Nephron progenitor cell (in vitro differentiated cells): ENCODE results near the gene BOC.
A peak's percentile ranks its signal among the peaks of the same experiment; 100 is the strongest.

ENCODE experiments used
- DNase-seq: peaks from one replicate; pipeline ENCODE4 v3.0.0; 2021
- H3K27ac Mint-ChIP-seq: 2 replicates; pipeline ENCODE4 v1.8.0; 2021; ENCODE audit warnings: mild to moderate bottlenecking, moderate library complexity, mixed read lengths
- H3K27me3 Mint-ChIP-seq: 2 replicates; pipeline ENCODE4 v1.8.0; 2021; ENCODE audit warnings: mild to moderate bottlenecking, low read depth, mixed read lengths; ENCODE audit not compliant: poor library complexity
- H3K36me3 Mint-ChIP-seq: 2 replicates; pipeline ENCODE4 v1.8.0; 2021; ENCODE audit warnings: low read depth, mixed read lengths
- H3K4me1 Mint-ChIP-seq: 2 replicates; pipeline ENCODE4 v1.8.0; 2021; ENCODE audit warnings: mixed read lengths
- H3K4me3 Mint-ChIP-seq: 2 replicates; pipeline ENCODE4 v1.8.0; 2021; ENCODE audit warnings: mild to moderate bottlenecking, moderate library complexity, mixed read lengths
- H3K9me3 Mint-ChIP-seq: 2 replicates; pipeline ENCODE4 v1.8.0; 2021; ENCODE audit warnings: mild to moderate bottlenecking, moderate library complexity, mixed read lengths
- TF ChIP-seq, protein P1 (sequence below): fragments of 200-600 bp; sonication (generic); IDR thresholded peaks from 2 replicates; pipeline ENCODE4 v1.5.0; 2021; ENCODE audit warnings: antibody characterized with exemption

Gene BOC

DNA sequence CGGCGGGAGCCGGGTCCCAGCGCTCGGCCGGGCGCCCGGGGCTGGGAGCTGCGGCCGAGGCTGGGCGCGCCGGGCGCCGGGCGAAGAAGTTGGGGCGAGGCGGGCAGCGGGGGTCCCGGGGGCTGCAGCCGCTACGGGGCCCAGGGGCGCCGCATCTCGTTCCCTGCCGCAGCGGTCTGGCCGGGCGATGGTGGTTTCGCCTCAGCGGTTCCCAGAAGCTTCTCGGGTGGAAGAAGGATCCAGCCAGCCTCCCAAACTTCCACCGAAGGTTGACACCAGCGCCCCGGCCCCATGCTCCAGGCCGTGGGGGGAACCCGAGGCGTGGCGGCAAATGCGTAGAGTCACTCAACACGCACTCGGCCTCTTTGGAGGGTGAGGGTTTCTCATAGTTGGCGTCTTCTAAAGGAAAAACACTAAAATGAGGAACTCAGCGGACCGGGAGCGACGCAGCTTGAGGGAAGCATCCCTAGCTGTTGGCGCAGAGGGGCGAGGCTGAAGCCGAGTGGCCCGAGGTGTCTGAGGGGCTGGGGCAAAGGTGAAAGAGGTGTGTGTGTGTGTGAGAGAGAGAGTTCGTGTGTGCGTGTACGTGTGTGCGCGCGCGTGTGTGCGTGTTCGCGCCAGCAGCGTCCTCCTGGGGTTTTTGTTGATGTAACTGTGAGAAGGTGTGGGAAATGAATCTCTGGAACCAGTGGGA lies 940 bp downstream of the BOC start:
- Mint-ChIP-seq H3K27ac (peak overlapping the region; percentile 99), H3K36me3 (peaks cover 57% of the 10 kb centered on the region), H3K27me3 (no peaks in the 10 kb centered on the region), H3K4me1 (peaks cover 85% of the 10 kb centered on the region), H3K9me3 (no peaks in the 10 kb centered on the region), H3K4me3 (peak overlapping the region; percentile 98)
- TF ChIP-seq, protein P1, sequence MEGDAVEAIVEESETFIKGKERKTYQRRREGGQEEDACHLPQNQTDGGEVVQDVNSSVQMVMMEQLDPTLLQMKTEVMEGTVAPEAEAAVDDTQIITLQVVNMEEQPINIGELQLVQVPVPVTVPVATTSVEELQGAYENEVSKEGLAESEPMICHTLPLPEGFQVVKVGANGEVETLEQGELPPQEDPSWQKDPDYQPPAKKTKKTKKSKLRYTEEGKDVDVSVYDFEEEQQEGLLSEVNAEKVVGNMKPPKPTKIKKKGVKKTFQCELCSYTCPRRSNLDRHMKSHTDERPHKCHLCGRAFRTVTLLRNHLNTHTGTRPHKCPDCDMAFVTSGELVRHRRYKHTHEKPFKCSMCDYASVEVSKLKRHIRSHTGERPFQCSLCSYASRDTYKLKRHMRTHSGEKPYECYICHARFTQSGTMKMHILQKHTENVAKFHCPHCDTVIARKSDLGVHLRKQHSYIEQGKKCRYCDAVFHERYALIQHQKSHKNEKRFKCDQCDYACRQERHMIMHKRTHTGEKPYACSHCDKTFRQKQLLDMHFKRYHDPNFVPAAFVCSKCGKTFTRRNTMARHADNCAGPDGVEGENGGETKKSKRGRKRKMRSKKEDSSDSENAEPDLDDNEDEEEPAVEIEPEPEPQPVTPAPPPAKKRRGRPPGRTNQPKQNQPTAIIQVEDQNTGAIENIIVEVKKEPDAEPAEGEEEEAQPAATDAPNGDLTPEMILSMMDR: no peak
- DNase-seq: peak; percentile 39

DNA sequence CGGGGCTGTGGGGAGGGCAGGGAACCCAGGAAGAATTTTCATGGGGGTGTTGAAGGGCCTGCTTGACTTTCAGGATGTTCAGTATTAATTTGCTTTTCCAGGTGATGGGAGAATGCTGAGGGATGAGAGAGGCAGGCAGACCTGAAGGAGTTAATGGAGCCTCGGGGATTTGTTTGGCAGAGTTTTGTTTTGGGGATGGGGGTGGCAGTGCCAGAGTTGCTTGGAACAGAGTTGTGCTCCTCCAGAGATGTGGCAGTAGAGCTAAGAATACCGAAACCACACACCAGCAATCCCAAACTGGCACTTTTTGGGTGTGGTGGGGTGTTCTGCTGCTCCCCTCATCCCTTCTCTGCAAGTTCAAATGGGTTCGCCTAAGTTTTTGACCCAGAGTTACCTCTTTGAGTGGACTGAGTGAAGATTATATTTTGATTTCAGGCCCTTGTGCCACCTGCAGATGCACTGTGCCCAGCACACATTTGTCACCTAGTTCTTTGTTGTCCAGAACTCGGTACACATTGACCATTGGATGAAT lies 1.6 kb downstream of the BOC start:
- TF ChIP-seq, protein P1: no peak
- peaks cover 85% of the 10 kb centered on the region for H3K4me1 Mint-ChIP-seq
- no peaks in the 10 kb centered on the region for H3K27me3 Mint-ChIP-seq
- H3K4me3 Mint-ChIP-seq: peak overlapping the region; percentile 98
- peaks cover 58% of the 10 kb centered on the region for H3K36me3 Mint-ChIP-seq
- peak overlapping the region; percentile 99 for H3K27ac Mint-ChIP-seq
- H3K9me3 Mint-ChIP-seq: no peaks in the 10 kb centered on the region
- DNase-seq: no peak

DNA sequence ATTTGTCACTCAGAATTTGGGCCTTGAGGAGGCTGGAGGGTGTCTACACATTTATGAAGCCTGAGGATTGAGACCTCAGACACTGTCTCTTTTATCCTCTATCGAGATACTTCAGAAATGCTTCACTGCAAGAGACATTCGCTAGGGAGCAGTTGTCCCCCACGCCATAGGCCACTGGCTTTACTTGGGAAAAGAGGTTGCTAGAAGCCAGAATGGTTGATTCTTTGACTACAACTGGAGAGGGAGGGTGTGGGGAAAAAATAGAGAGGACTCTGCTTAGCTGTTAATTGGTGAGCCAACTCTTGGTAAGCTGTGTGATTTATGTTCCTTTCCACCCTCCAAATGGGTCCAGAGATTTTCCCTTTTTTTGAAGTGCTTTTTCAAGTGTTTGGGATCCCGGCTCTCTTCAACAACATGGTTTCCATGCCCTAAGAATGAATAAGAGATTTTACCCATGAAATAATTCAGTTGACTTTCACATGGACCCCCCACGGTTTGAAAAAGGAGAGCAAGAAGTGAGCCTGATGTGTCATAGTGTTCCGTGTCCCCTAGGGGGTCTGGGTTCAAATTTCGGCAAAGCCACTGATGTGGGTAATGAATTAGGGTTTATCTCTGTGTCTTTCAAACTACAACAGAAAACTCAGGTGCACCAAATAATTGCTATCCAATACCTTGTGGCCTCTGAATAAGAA lies 2.7 kb downstream of the BOC start:
- H3K4me3 Mint-ChIP-seq: peak overlapping the region; percentile 98
- H3K27ac Mint-ChIP-seq: peak overlapping the region; percentile 99
- no peak for DNase-seq
- H3K4me1 Mint-ChIP-seq: peaks cover 85% of the 10 kb centered on the region
- TF ChIP-seq, protein P1: peak; percentile 17
- H3K9me3 Mint-ChIP-seq: no peaks in the 10 kb centered on the region
- H3K27me3 Mint-ChIP-seq: no peaks in the 10 kb centered on the region
- peaks cover 65% of the 10 kb centered on the region for H3K36me3 Mint-ChIP-seq

DNA sequence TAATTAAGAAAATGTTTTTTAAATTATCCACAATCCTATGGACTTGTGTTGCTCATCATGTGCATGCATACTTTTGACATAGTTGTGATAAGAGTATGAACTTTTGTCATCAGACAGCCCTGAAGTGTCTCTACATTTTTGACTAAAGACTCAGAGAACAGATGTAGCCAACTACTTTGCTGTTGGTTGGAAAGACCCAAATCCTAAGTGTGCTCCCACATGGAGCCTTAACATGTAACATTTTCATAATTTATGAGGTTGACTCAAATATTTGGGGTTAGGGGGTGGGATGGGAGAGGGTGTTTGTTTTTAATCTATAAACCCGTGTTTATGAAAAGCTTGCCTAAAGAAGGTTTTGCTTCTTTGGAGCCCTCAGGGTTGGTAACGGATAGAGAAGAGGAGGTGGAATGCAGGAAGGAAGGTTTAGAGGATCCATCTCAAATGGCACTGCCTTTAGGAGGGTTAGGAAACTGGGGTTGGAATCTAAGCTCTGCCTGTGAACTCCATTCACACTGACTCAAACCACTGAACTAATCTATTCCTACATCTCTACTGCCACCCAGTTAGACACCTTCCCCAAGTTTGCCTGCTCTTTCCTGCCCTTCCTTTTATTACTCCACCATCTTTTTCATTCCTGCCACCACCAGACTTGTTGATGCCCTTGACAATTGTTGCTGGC lies 3.7 kb downstream of the BOC start:
- Mint-ChIP-seq H3K4me3 (peak overlapping the region; percentile 98), H3K4me1 (peaks cover 85% of the 10 kb centered on the region), H3K36me3 (peaks cover 75% of the 10 kb centered on the region), H3K27me3 (no peaks in the 10 kb centered on the region), H3K9me3 (no peaks in the 10 kb centered on the region), H3K27ac (peak overlapping the region; percentile 99)
- TF ChIP-seq, protein P1: no peak
- DNase-seq: no peak

DNA sequence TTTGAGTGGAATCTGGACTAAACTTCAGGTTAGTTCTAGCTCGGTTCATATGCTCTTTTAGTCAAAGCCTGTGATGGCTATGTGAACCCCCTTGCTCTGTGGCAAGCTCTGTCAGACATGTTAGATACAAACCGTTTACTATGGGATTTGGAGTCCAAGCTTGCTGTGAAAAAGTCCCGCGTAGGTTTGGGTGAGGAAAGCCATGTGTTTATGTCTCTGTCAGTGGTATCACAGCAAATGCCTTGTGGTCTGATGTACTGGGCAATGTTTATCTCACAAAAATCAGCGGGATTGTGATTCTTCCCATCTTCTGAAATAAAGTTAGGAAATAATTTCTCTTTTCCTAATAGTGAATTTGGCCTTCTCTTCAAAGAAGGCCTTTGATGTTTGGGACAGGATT lies 5.0 kb downstream of the BOC start:
- Mint-ChIP-seq H3K27ac (peak overlapping the region; percentile 43), H3K4me1 (peaks cover 92% of the 10 kb centered on the region), H3K27me3 (no peaks in the 10 kb centered on the region), H3K36me3 (peaks cover 88% of the 10 kb centered on the region), H3K4me3 (peak overlapping the region; percentile 98), H3K9me3 (no peaks in the 10 kb centered on the region)
- no peak for DNase-seq
- TF ChIP-seq, protein P1: no peak
